Activated naive CD4-positive, alpha-beta T cell treated with anti-CD3 and anti-CD28 coated beads, Interleukin-2, amount 50 U/mL, for 24 hours (primary cell): ENCODE measurements around the gene RBMS2.

ENCODE experiments used
- H3K27ac Mint-ChIP-seq: one replicate; pipeline ENCODE4 v1.8.0; 2021; ENCODE audit warnings: mild to moderate bottlenecking, mixed read lengths
- H3K27me3 Mint-ChIP-seq: one replicate; pipeline ENCODE4 v1.8.0; 2021; ENCODE audit warnings: mixed read lengths
- H3K36me3 Mint-ChIP-seq: one replicate; pipeline ENCODE4 v1.8.0; 2021; ENCODE audit warnings: mixed read lengths
- H3K4me1 Mint-ChIP-seq: one replicate; pipeline ENCODE4 v1.8.0; 2021; ENCODE audit warnings: mixed read lengths
- H3K4me3 Mint-ChIP-seq: one replicate; pipeline ENCODE4 v1.8.0; 2021; ENCODE audit warnings: mild to moderate bottlenecking, mixed read lengths
- H3K9me3 Mint-ChIP-seq: one replicate; pipeline ENCODE4 v1.8.0; 2021; ENCODE audit warnings: mixed read lengths

Gene RBMS2

DNA sequence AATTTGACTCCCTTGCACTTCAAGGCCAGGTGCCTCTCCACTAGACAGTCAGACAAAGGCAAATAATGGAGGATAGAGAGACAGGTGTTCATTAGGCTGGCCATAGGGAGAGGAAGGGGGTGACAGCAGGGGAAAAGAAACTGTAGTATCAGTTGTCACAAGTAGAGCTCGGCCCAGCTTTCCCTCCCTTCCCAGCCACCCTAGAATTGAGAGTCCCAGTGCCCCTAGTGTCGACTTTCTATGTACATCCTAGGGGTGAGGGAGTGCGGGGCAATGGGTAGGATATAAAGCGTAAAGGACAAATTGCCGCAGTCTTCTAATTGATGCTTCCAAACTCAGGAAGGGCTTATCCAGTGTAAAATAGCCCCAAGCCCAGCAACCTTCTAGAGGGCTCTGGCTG is 69.5 kb downstream of the RBMS2 start:
- Mint-ChIP-seq H3K9me3 (no peaks in the 10 kb centered on the region), H3K27me3 (no peaks in the 10 kb centered on the region)

GRCh38 chr12:56591961-56592360 is 70.3 kb downstream of the RBMS2 start:
- Mint-ChIP-seq H3K27ac (no peak overlapping the region), H3K4me3 (no peak overlapping the region), H3K36me3 (peaks cover 2% of the 10 kb centered on the region), H3K4me1 (peaks cover 3% of the 10 kb centered on the region), H3K27me3 (no peaks in the 10 kb centered on the region), H3K9me3 (no peaks in the 10 kb centered on the region)

More for the DNA sequence above, 69.5 kb downstream of the RBMS2 start:
- peaks cover 2% of the 10 kb centered on the region for H3K36me3 Mint-ChIP-seq
- H3K4me3 Mint-ChIP-seq: no peak overlapping the region
- H3K4me1 Mint-ChIP-seq: peaks cover 3% of the 10 kb centered on the region
- no peak overlapping the region for H3K27ac Mint-ChIP-seq

DNA sequence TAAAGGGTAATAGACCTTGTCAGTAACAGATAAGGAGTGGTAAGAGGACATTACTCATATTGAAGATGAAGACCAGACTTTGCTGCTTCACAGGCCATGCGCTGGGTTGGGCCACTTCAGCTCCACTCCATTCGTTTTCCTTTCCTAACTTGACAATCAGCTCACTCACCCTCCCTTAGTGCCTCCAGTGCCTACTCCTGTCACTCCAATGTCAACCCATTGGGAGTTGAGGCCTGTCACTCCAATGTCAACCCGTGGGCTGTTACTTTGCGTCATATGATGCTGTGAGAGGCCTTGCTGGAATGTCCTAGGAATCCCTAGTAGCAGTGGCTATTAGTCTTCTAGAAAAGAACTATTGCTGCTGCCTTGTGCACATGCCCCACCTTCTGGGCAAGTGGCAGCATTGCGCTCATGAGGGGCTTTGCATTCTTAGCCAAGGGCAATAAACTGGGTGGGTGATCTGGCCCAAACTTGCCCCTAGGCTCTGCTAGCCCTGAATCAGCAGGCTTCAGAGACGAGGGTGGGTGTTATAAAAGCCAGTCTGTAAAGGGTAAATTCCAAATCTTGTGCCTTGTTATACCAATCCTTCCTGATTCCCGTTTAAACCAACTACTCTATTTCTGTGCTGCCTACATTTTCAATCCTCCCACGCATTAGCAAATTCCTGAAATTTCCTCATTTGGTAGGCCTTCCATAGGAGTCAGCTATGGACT is 72.4 kb downstream of the RBMS2 start:
- H3K4me3 Mint-ChIP-seq: peak overlapping the region; percentile 15
- peaks cover 3% of the 10 kb centered on the region for H3K36me3 Mint-ChIP-seq
- H3K9me3 Mint-ChIP-seq: no peaks in the 10 kb centered on the region
- no peak overlapping the region for H3K27ac Mint-ChIP-seq
- H3K4me1 Mint-ChIP-seq: peaks cover 3% of the 10 kb centered on the region
- no peaks in the 10 kb centered on the region for H3K27me3 Mint-ChIP-seq

GRCh38 chr12:56596815-56597214 is 75.2 kb downstream of the RBMS2 start:
- Mint-ChIP-seq H3K27me3 (no peaks in the 10 kb centered on the region), H3K4me3 (no peak overlapping the region), H3K9me3 (no peaks in the 10 kb centered on the region), H3K36me3 (peaks cover 5% of the 10 kb centered on the region), H3K27ac (peak overlapping the region; percentile 51), H3K4me1 (peaks cover 3% of the 10 kb centered on the region)

GRCh38 chr12:56599041-56599440 is 77.4 kb downstream of the RBMS2 start:
- no peak overlapping the region for H3K4me3 Mint-ChIP-seq
- no peaks in the 10 kb centered on the region for H3K27me3 Mint-ChIP-seq
- H3K27ac Mint-ChIP-seq: no peak overlapping the region
- no peaks in the 10 kb centered on the region for H3K9me3 Mint-ChIP-seq
- H3K36me3 Mint-ChIP-seq: peaks cover 7% of the 10 kb centered on the region
- H3K4me1 Mint-ChIP-seq: peaks cover 1% of the 10 kb centered on the region

DNA sequence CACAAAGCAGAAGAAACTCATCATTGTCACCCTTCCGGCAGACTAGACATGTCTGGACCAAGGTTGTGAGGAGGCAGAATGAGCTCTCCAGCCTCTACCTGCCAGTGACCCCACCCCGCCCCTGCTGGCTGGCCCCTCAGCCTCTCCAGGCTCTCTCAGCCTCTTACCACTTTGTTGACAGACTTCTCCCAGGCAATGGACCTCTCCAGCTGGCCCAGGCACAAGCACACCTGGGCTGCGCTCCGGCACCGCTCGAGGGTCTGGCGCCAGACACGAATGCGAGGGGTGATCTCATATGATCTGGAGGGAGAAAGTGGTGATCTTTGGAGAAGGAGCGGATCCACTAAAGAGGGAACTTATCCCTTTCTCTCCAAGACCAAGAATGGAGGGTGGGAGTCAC is 78.2 kb downstream of the RBMS2 start:
- H3K27me3 Mint-ChIP-seq: no peaks in the 10 kb centered on the region
- H3K36me3 Mint-ChIP-seq: peaks cover 7% of the 10 kb centered on the region
- no peaks in the 10 kb centered on the region for H3K4me1 Mint-ChIP-seq
- no peak overlapping the region for H3K4me3 Mint-ChIP-seq
- H3K9me3 Mint-ChIP-seq: no peaks in the 10 kb centered on the region
- H3K27ac Mint-ChIP-seq: no peak overlapping the region

- H3K9me3 Mint-ChIP-seq: no peaks in the 10 kb centered on the region
- no peaks in the 10 kb centered on the region for H3K27me3 Mint-ChIP-seq
- no peak overlapping the region for H3K27ac Mint-ChIP-seq
- no peaks in the 10 kb centered on the region for H3K4me1 Mint-ChIP-seq
- no peak overlapping the region for H3K4me3 Mint-ChIP-seq
- peaks cover 10% of the 10 kb centered on the region for H3K36me3 Mint-ChIP-seq
Measured at GRCh38 chr12:56600753-56601152, 79.1 kb downstream of the RBMS2 start.

- H3K36me3 Mint-ChIP-seq: peaks cover 16% of the 10 kb centered on the region
- no peak overlapping the region for H3K4me3 Mint-ChIP-seq
- no peaks in the 10 kb centered on the region for H3K4me1 Mint-ChIP-seq
- no peaks in the 10 kb centered on the region for H3K9me3 Mint-ChIP-seq
- no peak overlapping the region for H3K27ac Mint-ChIP-seq
- no peaks in the 10 kb centered on the region for H3K27me3 Mint-ChIP-seq
Measured at GRCh38 chr12:56601503-56601902, 79.9 kb downstream of the RBMS2 start.

DNA sequence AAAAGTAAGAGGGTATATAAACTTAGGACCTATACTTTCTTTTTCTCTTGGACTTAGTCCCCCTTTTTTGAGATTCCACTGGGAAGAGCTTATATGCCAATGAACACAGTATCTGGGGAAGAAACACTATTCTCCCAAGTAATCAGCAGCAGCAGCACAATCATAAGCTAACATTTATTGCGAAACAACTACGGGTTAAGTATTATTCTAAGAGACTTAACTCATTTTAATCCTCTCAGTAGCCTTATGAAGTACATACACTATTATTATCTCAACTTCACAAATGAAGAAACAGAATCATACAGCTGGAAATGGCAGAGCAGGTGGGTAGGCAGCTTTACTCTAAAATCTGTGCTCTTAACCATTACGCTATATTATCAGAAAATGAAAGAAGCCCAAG is 80.6 kb downstream of the RBMS2 start:
- H3K27me3 Mint-ChIP-seq: no peaks in the 10 kb centered on the region
- no peaks in the 10 kb centered on the region for H3K9me3 Mint-ChIP-seq
- H3K36me3 Mint-ChIP-seq: peaks cover 16% of the 10 kb centered on the region
- H3K4me3 Mint-ChIP-seq: no peak overlapping the region
- peak overlapping the region; percentile 51 for H3K27ac Mint-ChIP-seq
- H3K4me1 Mint-ChIP-seq: no peaks in the 10 kb centered on the region

DNA sequence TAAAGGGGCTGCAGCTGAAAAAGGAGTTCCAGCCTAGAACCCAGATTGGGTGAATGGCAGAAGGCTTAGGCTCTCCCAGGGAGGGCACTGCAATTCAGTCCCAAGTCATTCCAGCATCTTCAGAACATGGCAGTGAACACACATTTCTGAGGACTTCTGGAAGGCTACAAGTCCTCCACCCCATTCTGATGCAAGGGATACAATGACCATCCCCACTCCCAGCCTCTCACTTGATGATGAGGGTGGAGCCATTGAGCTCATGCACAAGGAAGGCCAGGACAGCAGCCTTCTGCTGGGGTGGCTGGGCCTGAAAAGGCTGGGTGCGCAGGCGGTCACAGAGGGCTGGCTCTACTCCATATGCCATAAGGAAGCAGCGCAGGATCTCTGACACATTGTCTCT is 82.7 kb downstream of the RBMS2 start:
- no peaks in the 10 kb centered on the region for H3K9me3 Mint-ChIP-seq

GRCh38 chr12:56614627-56615026 is 93.0 kb downstream of the RBMS2 start:
- H3K36me3 Mint-ChIP-seq: peaks cover 12% of the 10 kb centered on the region
- H3K27me3 Mint-ChIP-seq: no peaks in the 10 kb centered on the region
- H3K27ac Mint-ChIP-seq: peak overlapping the region; percentile 0
- H3K4me3 Mint-ChIP-seq: no peak overlapping the region
- no peaks in the 10 kb centered on the region for H3K9me3 Mint-ChIP-seq
- H3K4me1 Mint-ChIP-seq: peaks cover 21% of the 10 kb centered on the region

More for the DNA sequence above, 82.7 kb downstream of the RBMS2 start:
- Mint-ChIP-seq H3K4me3 (no peak overlapping the region), H3K27me3 (no peaks in the 10 kb centered on the region), H3K36me3 (peaks cover 13% of the 10 kb centered on the region), H3K27ac (no peak overlapping the region), H3K4me1 (no peaks in the 10 kb centered on the region)

DNA sequence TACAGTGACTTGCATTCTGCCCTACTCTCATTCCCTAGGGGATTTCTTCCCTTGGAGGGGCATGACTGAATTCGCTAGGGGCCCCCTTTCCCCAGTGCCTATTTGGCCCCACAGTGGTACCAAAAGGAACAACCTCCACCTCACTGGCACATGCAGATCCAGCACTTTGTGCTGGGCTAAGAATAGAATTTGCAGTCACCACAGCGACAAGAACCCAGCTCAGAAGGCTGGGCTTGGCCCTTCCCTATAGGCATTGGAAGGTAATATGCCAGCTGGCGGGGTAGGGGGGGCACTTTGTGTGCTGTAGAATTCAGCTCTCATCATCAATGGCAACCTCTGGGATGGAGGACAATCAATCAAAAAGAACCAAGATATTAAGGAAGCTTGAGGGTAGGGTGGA is 94.6 kb downstream of the RBMS2 start:
- H3K27me3 Mint-ChIP-seq: no peaks in the 10 kb centered on the region
- H3K36me3 Mint-ChIP-seq: peaks cover 9% of the 10 kb centered on the region

GRCh38 chr12:56616925-56617324 is 95.3 kb downstream of the RBMS2 start:
- no peak overlapping the region for H3K4me3 Mint-ChIP-seq
- H3K4me1 Mint-ChIP-seq: peaks cover 33% of the 10 kb centered on the region
- no peaks in the 10 kb centered on the region for H3K9me3 Mint-ChIP-seq
- peaks cover 9% of the 10 kb centered on the region for H3K36me3 Mint-ChIP-seq
- H3K27me3 Mint-ChIP-seq: no peaks in the 10 kb centered on the region
- H3K27ac Mint-ChIP-seq: peak overlapping the region; percentile 66

More for the DNA sequence above, 94.6 kb downstream of the RBMS2 start:
- Mint-ChIP-seq H3K27ac (no peak overlapping the region), H3K9me3 (no peaks in the 10 kb centered on the region), H3K4me1 (peaks cover 32% of the 10 kb centered on the region), H3K4me3 (no peak overlapping the region)

- Mint-ChIP-seq H3K36me3 (peaks cover 3% of the 10 kb centered on the region), H3K9me3 (no peaks in the 10 kb centered on the region), H3K4me1 (peaks cover 67% of the 10 kb centered on the region), H3K27me3 (no peaks in the 10 kb centered on the region), H3K4me3 (no peak overlapping the region), H3K27ac (peak overlapping the region; percentile 90)
Measured at GRCh38 chr12:56622535-56622934, 100.9 kb downstream of the RBMS2 start.

- Mint-ChIP-seq H3K36me3 (peaks cover 3% of the 10 kb centered on the region), H3K4me1 (peaks cover 73% of the 10 kb centered on the region), H3K27me3 (no peaks in the 10 kb centered on the region), H3K4me3 (no peak overlapping the region), H3K27ac (peak overlapping the region; percentile 55), H3K9me3 (no peaks in the 10 kb centered on the region)
Measured at GRCh38 chr12:56626701-56627100, 105.1 kb downstream of the RBMS2 start.

DNA sequence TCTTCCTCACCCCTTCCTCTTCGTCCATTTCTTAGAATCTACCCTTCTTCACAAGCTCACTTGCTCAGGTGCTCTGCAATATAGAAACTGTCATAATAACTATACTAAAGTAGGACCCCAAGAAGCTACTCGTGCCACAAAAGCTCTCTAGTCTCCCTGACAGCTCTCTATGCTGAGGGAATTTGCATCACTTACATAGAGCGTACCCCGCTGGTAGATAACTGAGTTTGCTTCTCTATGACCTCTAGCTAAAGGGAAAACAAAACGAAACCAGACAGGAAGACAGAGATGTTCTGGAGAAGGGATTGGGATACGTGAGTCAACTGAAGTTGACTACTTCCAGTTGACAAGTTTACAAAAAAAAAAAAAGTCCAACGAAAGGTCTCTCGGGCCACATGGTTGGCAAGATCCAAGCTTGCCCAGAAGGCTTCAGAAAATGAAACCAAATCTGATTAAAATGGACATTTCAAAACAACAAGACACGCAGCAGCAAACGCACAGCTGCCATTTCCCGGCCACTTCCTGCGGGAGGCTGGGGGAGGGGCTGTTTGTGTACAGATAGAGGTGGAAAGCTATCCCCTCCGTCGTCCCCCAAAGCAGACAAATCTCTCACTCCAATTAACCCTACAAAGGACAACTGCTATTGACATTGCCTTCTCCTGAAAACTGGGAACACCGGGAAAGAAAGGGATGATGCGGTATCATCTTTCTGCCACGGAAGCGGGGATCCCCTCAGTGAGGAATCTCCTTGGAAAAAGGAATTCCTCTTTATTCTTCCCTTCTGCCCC is 107.2 kb downstream of the RBMS2 start:
- Mint-ChIP-seq H3K27me3 (no peaks in the 10 kb centered on the region), H3K4me3 (peak overlapping the region; percentile 90), H3K36me3 (peaks cover 3% of the 10 kb centered on the region), H3K4me1 (peaks cover 80% of the 10 kb centered on the region), H3K9me3 (no peaks in the 10 kb centered on the region), H3K27ac (peak overlapping the region; percentile 92)
